HG02571 (cell line): ENCODE data around the gene COL13A1.

ENCODE experiments used
- ATAC-seq: cut with Tn5 transposase; IDR thresholded peaks from one replicate; pipeline ENCODE4 v1.9.1; 2021; ENCODE audit warnings: mild to moderate bottlenecking, moderate library complexity; ENCODE audit not compliant: unreplicated experiment

The COL13A1 gene

GRCh38 chr10:69865450-69865849, 63.7 kb downstream of the COL13A1 start:
- ATAC-seq = no peak

GRCh38 chr10:69866246-69866687, 64.6 kb downstream of the COL13A1 start:
- ATAC-seq = no peak

GRCh38 chr10:69866688-69867461, 65.2 kb downstream of the COL13A1 start:
- ATAC-seq = no peak

- no peak for ATAC-seq
Observed at GRCh38 chr10:69867699-69868558, 66.2 kb downstream of the COL13A1 start.

- ATAC-seq = no peak
Observed at GRCh38 chr10:69868821-69869220, 67.1 kb downstream of the COL13A1 start.

- no peak for ATAC-seq
Observed at GRCh38 chr10:69869291-69869961, 67.7 kb downstream of the COL13A1 start.

GRCh38 chr10:69870591-69870990, 68.9 kb downstream of the COL13A1 start:
- ATAC-seq = no peak

GRCh38 chr10:69871074-69871473, 69.4 kb downstream of the COL13A1 start:
- ATAC-seq = no peak

GRCh38 chr10:69872323-69872722, 70.6 kb downstream of the COL13A1 start:
- ATAC-seq = no peak

- ATAC-seq = no peak
Observed at GRCh38 chr10:69873135-69873639, 71.5 kb downstream of the COL13A1 start.

GRCh38 chr10:69874449-69874848, 72.7 kb downstream of the COL13A1 start:
- no peak for ATAC-seq

- no peak for ATAC-seq
Observed at GRCh38 chr10:69875856-69876255, 74.2 kb downstream of the COL13A1 start.

- no peak for ATAC-seq
Observed at GRCh38 chr10:69876286-69876685, 74.6 kb downstream of the COL13A1 start.

GRCh38 chr10:69876931-69877330, 75.2 kb downstream of the COL13A1 start:
- no peak for ATAC-seq

- ATAC-seq = no peak
Observed at GRCh38 chr10:69878038-69878437, 76.3 kb downstream of the COL13A1 start.

GRCh38 chr10:69878951-69879350, 77.2 kb downstream of the COL13A1 start:
- ATAC-seq = no peak

GRCh38 chr10:69879634-69880257, 78.0 kb downstream of the COL13A1 start:
- no peak for ATAC-seq

GRCh38 chr10:69880301-69881081, 78.8 kb downstream of the COL13A1 start:
- ATAC-seq = no peak

- ATAC-seq = no peak
Observed at GRCh38 chr10:69881202-69881601, 79.5 kb downstream of the COL13A1 start.
